Pancreas (tissue), 10 donors: ENCODE results near the gene PROCA1. TPM values are rescaled to one million over a fixed set of nuclear protein-coding genes. Genes with fewer than 3 reads are reported as not detected.

Experiments
- ATAC-seq, 4 donors: fragments of 200-7000 bp; cut with Tn5 transposase; one replicate each; pipeline versions ENCODE4 v1.8.0 to v1.9.1; 2020; ENCODE audit warnings: mild to moderate bottlenecking in 4 of 4, moderate library complexity in 4 of 4
- DNase-seq, 6 donors: peaks; one replicate each; pipeline ENCODE4 v3.0.0-alpha.2; 2020
- FAIRE-seq: peaks from 2 replicates; lab custom pipeline; 2012; peaks lifted over from hg19 to GRCh38; lab: Jason Lieb, UNC
- H3K27ac ChIP-seq, 4 donors: fragments of 200-600 bp; sonication (generic); 1 replicate in 3 of 4; 2 replicates in 1 of 4; pipeline versions ENCODE4 v1.5.0 to v1.8.0; 2020
- H3K27me3 ChIP-seq, 4 donors: fragments of 200-600 bp; one replicate each; pipeline ENCODE4 v1.8.0; 2021
- H3K36me3 ChIP-seq, 3 donors: fragments of 200-600 bp; sonication (generic) in 1 of 3; one replicate each; pipeline versions ENCODE4 v1.5.0 to v1.8.0; 2020 to 2021
- H3K4me1 ChIP-seq, 3 donors: fragments of 200-600 bp; one replicate each; pipeline ENCODE4 v1.8.0; 2021
- H3K4me3 ChIP-seq, 4 donors: fragments of 200-600 bp; sonication (generic) in 2 of 4; one replicate each; pipeline versions ENCODE4 v1.5.0 to v1.8.0; 2020 to 2021
- H3K9me3 ChIP-seq, 4 donors: fragments of 200-600 bp; one replicate each; pipeline ENCODE4 v1.8.0; 2021
- CTCF ChIP-seq, 4 donors: fragments of 200-600 bp; sonication (generic) in 3 of 4; IDR thresholded peaks; one replicate each; pipeline versions ENCODE4 v1.5.0 to v1.8.0; 2021; ENCODE audit warnings: antibody characterized with exemption in 4 of 4
- WGBS, 2 donors: extraction: QIAGEN DNeasy Blood & Tissue Kit; methylation state at CpG; one replicate each; pipeline ENCODE4 v1.1.7; 2013; 5-methylcytosine and 5-hydroxymethylcytosine counted together
- intact Hi-C, 3 donors: fragments of 100-400 bp; cut with DNase I; formaldehyde crosslinking; loops; one replicate each; pipeline versions ENCODE4 v1.11.1 to v1.14.2; 2022
- polyA plus RNA-seq, 2 donors: library from polyadenylated mRNA; stranded (reverse); fragments of 200-250 nt; gene quantifications; one replicate each; pipeline ENCODE4 v1.2.3, GENCODE V29; 2013
- total RNA-seq, 6 donors: library from RNA; stranded (reverse); fragmentation: NEBNext Ultra II Directional in 4 of 6; extraction: Animal tissue kit (Norgen Biotek cat#: 25700) in 4 of 6; gene quantifications; one replicate each; pipeline versions ENCODE4 v1.2.1 to v1.2.4, GENCODE V29; 2021 to 2023
- donor health status: healthy with polysubstance abuse.
- donor health status: DM: no; HTN: no; CAD: no; lungs with moderate emphysema.
- donor health status: DM: no; HTN: no; CAD: no.
- donor health status: control.
- donor health status: control.
- donor health status: Bipolar disorder and iron deficiency.
- donor health status: DM: yes; HTN: yes; CAD: no.
- donor health status: DM: no; HTN: no; CAD: no.
- donor health status: DM: no; HTN: no; CAD: no.
- donor health status: DM: yes; HTN: yes; CAD: no.

Gene PROCA1
- 1 to 10 TPM in 1 of 6 donors, under 1 TPM in 5; 0.19 to 1.5 (median 0.33) TPM for total RNA-seq
- 1 to 10 TPM; 2.0 to 3.1 TPM for polyA plus RNA-seq

GRCh38 chr17:28711723-28712031, at the start of gene PROCA1:
Gene PROCA1, minus strand, starts transcription at chr17:28711888. Its CDS starts 228 bp downstream, at chr17:28711660.
- ATAC-seq (peak in 1 of 4 donors; percentile 4), DNase-seq (peak in 1 of 6 donors; percentile 74), FAIRE-seq (no peak)
- Histone ChIP-seq H3K27ac (peak within 1 kb of the TSS; percentile 23 to 73 (median 59)), H3K36me3 (no peaks in the 10 kb centered on the region), H3K4me3 (peak within 1 kb of the TSS; percentile 32 to 67 (median 39)), H3K27me3 (no peaks in the 10 kb centered on the region), H3K9me3 (no peaks in the 10 kb centered on the region), H3K4me1 (peaks cover 3 to 6% (median 5%) of the 10 kb centered on the region in 3 donors)
- intact Hi-C loops: no loop called here
- TF ChIP-seq CTCF (IDR thresholded peaks at IDR 0.05): no peak
- 8 to 12% methylated on average over 20 of the region's 20 CpGs for WGBS, 2 donors

GRCh38 chr17:28760601-28761562, 49.2 kb upstream of the PROCA1 start:
- Histone ChIP-seq H3K36me3 (peaks cover 0 to 17% (median 6%) of the 10 kb centered on the region in 3 donors), H3K27me3 (no peaks in the 10 kb centered on the region), H3K27ac (peak overlapping the region in 1 of 4 donors; percentile 12), H3K9me3 (no peaks in the 10 kb centered on the region), H3K4me1 (no peaks in the 10 kb centered on the region), H3K4me3 (no peak overlapping the region)
- intact Hi-C loops: loop anchor here in 1 of 3 donors (10.0 kb wide), 1 partner anchor 144 kb away; the partner anchor contains the start of gene DHRS13
- no peak for TF ChIP-seq CTCF (IDR thresholded peaks at IDR 0.05)
- peak; percentile 48 to 78 (median 66) for DNase-seq
- FAIRE-seq: no peak
- 42 to 45% methylated on average over 9 of the region's 9 CpGs for WGBS, 2 donors
- peak; percentile 46 to 83 (median 72) for ATAC-seq

GRCh38 chr17:28759256-28759865, 47.7 kb upstream of the PROCA1 start:
- H3K36me3 ChIP-seq: peaks cover 0 to 17% (median 6%) of the 10 kb centered on the region in 3 donors
- no peaks in the 10 kb centered on the region for H3K4me1 ChIP-seq
- H3K27ac ChIP-seq: no peak overlapping the region
- 90 to 91% methylated on average over 18 of the region's 18 CpGs for WGBS, 2 donors
- no peaks in the 10 kb centered on the region for H3K27me3 ChIP-seq
- peak in 1 of 6 donors; percentile 72 for DNase-seq
- ATAC-seq: no peak
- no peaks in the 10 kb centered on the region for H3K9me3 ChIP-seq
- intact Hi-C loops: loop anchor here in 1 of 3 donors (5.0 kb wide), 1 partner anchor 37 kb away; no protein-coding TSS in a partner anchor
- no peak for FAIRE-seq
- no peak overlapping the region for H3K4me3 ChIP-seq
- TF ChIP-seq CTCF (IDR thresholded peaks at IDR 0.05): no peak

GRCh38 chr17:28758411-28759121, 46.9 kb upstream of the PROCA1 start:
- FAIRE-seq: no peak
- peak in 1 of 6 donors; percentile 75 for DNase-seq
- peaks cover 0 to 17% (median 6%) of the 10 kb centered on the region in 3 donors for H3K36me3 ChIP-seq
- no peaks in the 10 kb centered on the region for H3K4me1 ChIP-seq
- no peaks in the 10 kb centered on the region for H3K9me3 ChIP-seq
- intact Hi-C loops: loop anchor here in 1 of 3 donors (5.0 kb wide), 1 partner anchor 36 kb away; no protein-coding TSS in a partner anchor
- 94 to 95% methylated on average over 31 to 32 of the region's 32 CpGs for WGBS, 2 donors
- ATAC-seq: no peak
- no peaks in the 10 kb centered on the region for H3K27me3 ChIP-seq
- no peak for TF ChIP-seq CTCF (IDR thresholded peaks at IDR 0.05)
- H3K4me3 ChIP-seq: no peak overlapping the region
- no peak overlapping the region for H3K27ac ChIP-seq
